Calu3 (cell line): ENCODE data around the gene PLD3. TPM values are rescaled to one million over a fixed set of nuclear protein-coding genes. Genes with fewer than 3 reads are reported as not detected.

Source experiments
- BruUV-seq: library from RNA; stranded (reverse); fragments of 400-500 nt; replicated peaks from 2 replicates; lab custom pipeline; 2021; lab: Mats Ljungman, UMichigan
- CTCF ChIA-PET: fragments of 300-600 bp; sonication (Branson Sonifier 250); formaldehyde crosslinking; loops from one replicate; lab custom pipeline; 2022; ENCODE audit warnings: antibody characterized with exemption; lab: Charles Lee
- DNase-seq: peaks from one replicate; pipeline ENCODE4 v3.0.0; 2022
- H3K27ac Mint-ChIP-seq: one replicate; pipeline ENCODE4 v1.8.0; 2022; ENCODE audit warnings: mixed read lengths; ENCODE audit not compliant: unreplicated experiment
- H3K27me3 Mint-ChIP-seq: one replicate; pipeline ENCODE4 v1.8.0; 2022; ENCODE audit warnings: mixed read lengths; ENCODE audit not compliant: unreplicated experiment
- H3K36me3 Mint-ChIP-seq: one replicate; pipeline ENCODE4 v1.8.0; 2022; ENCODE audit warnings: mild to moderate bottlenecking, moderate library complexity, mixed read lengths; ENCODE audit not compliant: insufficient read depth, unreplicated experiment
- H3K4me1 Mint-ChIP-seq: one replicate; pipeline ENCODE4 v1.8.0; 2022; ENCODE audit warnings: mild to moderate bottlenecking, low read depth, mixed read lengths; ENCODE audit not compliant: unreplicated experiment
- H3K4me3 Mint-ChIP-seq: one replicate; pipeline ENCODE4 v1.8.0; 2022; ENCODE audit warnings: mild to moderate bottlenecking, low read depth, moderate library complexity, mixed read lengths; ENCODE audit not compliant: unreplicated experiment
- H3K9me3 Mint-ChIP-seq: one replicate; pipeline ENCODE4 v1.8.0; 2022; ENCODE audit warnings: low read depth, mixed read lengths; ENCODE audit not compliant: unreplicated experiment
- intact Hi-C: fragments of 100-400 bp; cut with micrococcal nuclease; formaldehyde crosslinking; loops from one replicate; pipeline ENCODE4 v1.10.0; 2022; ENCODE audit not compliant: unreplicated experiment
- total RNA-seq: library from RNA; stranded (reverse); gene quantifications from 2 replicates; pipeline ENCODE4 v1.2.3, GENCODE V29; 2022
- TF ChIP-seq, protein P1 (sequence below): fragments of 200-600 bp; IDR thresholded peaks from one replicate; pipeline ENCODE4 v1.8.0; 2022; ENCODE audit warnings: antibody characterized with exemption; ENCODE audit not compliant: unreplicated experiment

The PLD3 gene
- total RNA-seq, 1 experiment from 2014 or later: 184 TPM

DNA sequence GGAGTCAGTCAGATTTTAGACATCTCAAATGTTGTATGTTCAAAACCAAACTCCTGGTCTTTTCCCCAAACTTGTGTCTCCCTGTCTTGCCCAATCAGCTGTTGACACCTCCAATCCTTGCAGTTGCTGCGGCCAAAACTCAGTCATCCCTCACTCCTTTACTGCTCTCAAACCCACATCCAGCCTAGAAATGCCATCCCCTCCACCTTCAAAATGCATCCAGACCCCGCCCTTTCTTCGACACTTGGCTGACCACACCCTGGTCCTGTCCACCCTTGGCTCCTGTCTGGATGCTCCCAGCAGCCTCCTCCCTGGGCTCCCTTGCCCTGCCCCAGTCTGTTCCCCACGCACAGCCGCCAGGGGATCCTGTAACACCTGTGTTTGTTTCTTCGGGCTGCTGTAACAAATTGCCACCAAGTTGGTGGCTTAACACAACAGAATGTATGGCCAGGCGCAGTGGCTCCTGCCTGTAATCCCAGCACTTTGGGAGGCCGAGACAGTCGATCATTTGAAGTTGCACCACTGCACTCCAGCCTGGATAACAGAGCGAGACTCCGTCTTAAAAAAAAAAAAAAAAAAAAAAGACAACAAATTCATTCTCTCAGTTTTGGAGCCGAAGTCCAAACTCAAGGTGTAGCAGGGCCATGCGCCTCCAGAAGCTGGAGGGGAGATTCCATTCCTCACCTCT is 11.7 kb downstream of the PLD3 start:
- DNase-seq: no peak
- Mint-ChIP-seq H3K36me3 (peaks cover 25% of the 10 kb centered on the region), H3K9me3 (no peaks in the 10 kb centered on the region), H3K27ac (peak overlapping the region; percentile 38), H3K27me3 (no peaks in the 10 kb centered on the region), H3K4me3 (no peak overlapping the region), H3K4me1 (no peaks in the 10 kb centered on the region)
- BruUV-seq: no TSS peak
- TF ChIP-seq, protein P1, sequence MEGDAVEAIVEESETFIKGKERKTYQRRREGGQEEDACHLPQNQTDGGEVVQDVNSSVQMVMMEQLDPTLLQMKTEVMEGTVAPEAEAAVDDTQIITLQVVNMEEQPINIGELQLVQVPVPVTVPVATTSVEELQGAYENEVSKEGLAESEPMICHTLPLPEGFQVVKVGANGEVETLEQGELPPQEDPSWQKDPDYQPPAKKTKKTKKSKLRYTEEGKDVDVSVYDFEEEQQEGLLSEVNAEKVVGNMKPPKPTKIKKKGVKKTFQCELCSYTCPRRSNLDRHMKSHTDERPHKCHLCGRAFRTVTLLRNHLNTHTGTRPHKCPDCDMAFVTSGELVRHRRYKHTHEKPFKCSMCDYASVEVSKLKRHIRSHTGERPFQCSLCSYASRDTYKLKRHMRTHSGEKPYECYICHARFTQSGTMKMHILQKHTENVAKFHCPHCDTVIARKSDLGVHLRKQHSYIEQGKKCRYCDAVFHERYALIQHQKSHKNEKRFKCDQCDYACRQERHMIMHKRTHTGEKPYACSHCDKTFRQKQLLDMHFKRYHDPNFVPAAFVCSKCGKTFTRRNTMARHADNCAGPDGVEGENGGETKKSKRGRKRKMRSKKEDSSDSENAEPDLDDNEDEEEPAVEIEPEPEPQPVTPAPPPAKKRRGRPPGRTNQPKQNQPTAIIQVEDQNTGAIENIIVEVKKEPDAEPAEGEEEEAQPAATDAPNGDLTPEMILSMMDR: no peak
- intact Hi-C loops: no loop called here
- CTCF ChIA-PET: no interaction called here

DNA sequence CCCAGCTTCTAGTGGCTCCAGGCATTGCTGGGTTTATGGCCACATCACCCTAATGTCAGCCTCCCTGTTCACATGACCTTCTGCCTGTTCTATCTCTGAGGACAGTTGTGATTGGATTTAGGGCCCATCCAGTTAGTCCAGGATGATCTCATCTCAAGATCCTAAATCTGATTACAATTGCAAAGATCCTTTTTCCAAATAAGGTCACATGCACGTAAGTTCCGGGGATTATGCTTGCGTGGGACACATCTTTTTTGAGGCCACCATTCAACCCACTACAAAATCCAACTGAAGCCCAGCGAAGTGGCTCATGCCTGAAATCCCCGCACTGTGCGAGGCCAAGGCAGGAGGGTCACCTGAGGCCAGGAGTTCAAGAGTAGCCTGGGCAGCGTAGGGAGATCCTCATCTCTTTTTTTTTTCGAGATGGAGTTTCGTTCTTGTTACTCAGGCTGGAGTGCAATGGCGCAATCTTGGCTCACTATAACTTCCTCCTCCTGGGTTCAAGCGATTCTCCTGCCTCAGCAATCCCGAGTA is 12.3 kb downstream of the PLD3 start:
- Mint-ChIP-seq H3K27ac (no peak overlapping the region), H3K27me3 (no peaks in the 10 kb centered on the region), H3K9me3 (no peaks in the 10 kb centered on the region), H3K4me1 (no peaks in the 10 kb centered on the region), H3K4me3 (no peak overlapping the region), H3K36me3 (peaks cover 23% of the 10 kb centered on the region)
- TF ChIP-seq, protein P1: no peak
- DNase-seq: no peak
- intact Hi-C loops: no loop called here
- BruUV-seq: no TSS peak
- CTCF ChIA-PET: no interaction called here

DNA sequence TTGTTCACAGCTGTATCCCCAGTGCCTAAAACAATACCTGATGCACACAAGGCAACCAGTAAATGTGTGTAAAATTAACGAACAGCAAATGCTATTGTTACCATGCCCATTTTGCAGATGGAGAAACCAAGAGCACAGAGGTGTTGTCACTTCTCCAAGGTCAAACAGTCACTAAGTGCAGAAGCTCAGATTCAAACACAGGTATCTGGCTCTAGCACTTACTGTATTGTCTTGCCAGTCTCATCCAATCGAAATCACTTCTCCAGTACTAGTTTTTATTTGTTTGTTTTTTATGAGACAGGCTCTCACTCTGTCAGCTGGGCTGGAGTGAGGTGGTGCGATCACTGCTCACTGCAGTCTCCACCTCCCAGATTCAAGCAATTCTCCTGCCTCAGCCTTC is 13.7 kb downstream of the PLD3 start:
- H3K27me3 Mint-ChIP-seq: no peaks in the 10 kb centered on the region
- no peak for DNase-seq
- CTCF ChIA-PET: no interaction called here
- H3K27ac Mint-ChIP-seq: no peak overlapping the region
- H3K4me3 Mint-ChIP-seq: no peak overlapping the region
- no peaks in the 10 kb centered on the region for H3K9me3 Mint-ChIP-seq
- BruUV-seq: no TSS peak
- TF ChIP-seq, protein P1: no peak
- H3K4me1 Mint-ChIP-seq: no peaks in the 10 kb centered on the region
- peaks cover 22% of the 10 kb centered on the region for H3K36me3 Mint-ChIP-seq
- intact Hi-C loops: no loop called here

DNA sequence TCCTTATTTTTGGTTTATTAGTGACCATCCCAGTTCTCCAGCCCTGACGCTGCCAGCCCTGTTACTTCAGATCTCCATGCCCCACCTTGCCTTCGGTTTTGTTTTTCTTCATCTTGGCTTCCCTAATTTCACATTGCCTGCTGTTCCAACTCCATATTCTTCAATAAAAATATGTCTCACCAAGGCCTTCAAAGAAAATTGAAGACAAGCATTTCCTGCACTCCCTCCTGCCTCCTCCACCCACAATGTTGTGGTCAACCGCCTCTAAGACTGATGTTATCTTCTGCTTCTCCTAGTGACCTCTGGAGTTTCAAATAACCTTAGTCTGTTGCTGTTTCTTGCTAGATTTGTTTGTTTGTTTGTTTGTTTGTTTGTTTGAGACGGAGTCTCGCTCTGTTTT is 14.6 kb downstream of the PLD3 start:
- Mint-ChIP-seq H3K36me3 (peaks cover 22% of the 10 kb centered on the region), H3K27ac (no peak overlapping the region), H3K27me3 (no peaks in the 10 kb centered on the region), H3K4me3 (no peak overlapping the region), H3K4me1 (no peaks in the 10 kb centered on the region), H3K9me3 (no peaks in the 10 kb centered on the region)
- no TSS peak for BruUV-seq
- intact Hi-C loops: no loop called here
- DNase-seq: no peak
- CTCF ChIA-PET: no interaction called here
- TF ChIP-seq, protein P1: no peak
